GM11168 (cell line): ENCODE data around the gene SP7.

Source experiments
- in situ Hi-C: fragments of 300-500 bp; cut with MboI; formaldehyde crosslinking; loops from one replicate; pipeline ENCODE4 v1.12.0; 2022; ENCODE audit warnings: low sequenced_read_pairs; ENCODE audit not compliant: unreplicated experiment

Gene SP7

GRCh38 chr12:53287741-53288216 lies 48.4 kb downstream of the SP7 start:
- in situ Hi-C loops, result loop anchor here (5.0 kb wide), 1 partner anchor 75 kb away; no protein-coding TSS in a partner anchor

- in situ Hi-C loops, result loop anchor here (5.0 kb wide), 1 partner anchor 74 kb away; no protein-coding TSS in a partner anchor
Observed at GRCh38 chr12:53286448-53286847, 49.7 kb downstream of the SP7 start.

- in situ Hi-C loops, result no loop called here
Observed at GRCh38 chr12:53279888-53280498, 56.2 kb downstream of the SP7 start.

GRCh38 chr12:53279283-53279869 lies 56.8 kb downstream of the SP7 start:
- in situ Hi-C loops, result no loop called here

GRCh38 chr12:53277981-53278380 lies 58.2 kb downstream of the SP7 start:
- in situ Hi-C loops, result no loop called here
